ENCODE measurements around the gene MEGF11. TPM values are rescaled to one million over a fixed set of nuclear protein-coding genes. Genes with fewer than 3 reads are reported as not detected.

Gene MEGF11
- total and polyA plus RNA-seq, 8 donors: 0.05 to 0.92 (median 0.14) TPM; not detected in 4

DNA sequence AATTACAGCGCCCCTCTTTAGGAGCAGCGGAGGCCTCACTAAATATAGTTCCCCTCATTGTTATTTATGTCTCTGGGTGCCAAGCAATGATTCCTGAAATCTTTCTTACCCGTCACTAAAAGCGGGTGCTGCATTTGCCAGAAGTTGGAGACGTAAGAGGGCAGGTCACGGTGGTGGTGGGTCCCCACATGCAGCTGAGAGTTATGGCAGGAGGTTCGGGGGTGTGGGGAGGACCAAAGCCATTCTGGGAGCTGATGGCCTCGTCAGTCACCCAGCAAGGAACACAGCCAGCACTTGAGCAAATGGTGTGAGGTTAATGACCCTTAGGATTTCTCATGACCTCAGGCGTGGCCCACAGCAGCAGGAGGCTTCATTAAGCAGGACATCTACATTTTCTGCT lies 255.1 kb downstream of the MEGF11 start:
- H3K4me1 ChIP-seq: no peaks in the 10 kb centered on the region
- TF ChIP-seq, protein P1, sequence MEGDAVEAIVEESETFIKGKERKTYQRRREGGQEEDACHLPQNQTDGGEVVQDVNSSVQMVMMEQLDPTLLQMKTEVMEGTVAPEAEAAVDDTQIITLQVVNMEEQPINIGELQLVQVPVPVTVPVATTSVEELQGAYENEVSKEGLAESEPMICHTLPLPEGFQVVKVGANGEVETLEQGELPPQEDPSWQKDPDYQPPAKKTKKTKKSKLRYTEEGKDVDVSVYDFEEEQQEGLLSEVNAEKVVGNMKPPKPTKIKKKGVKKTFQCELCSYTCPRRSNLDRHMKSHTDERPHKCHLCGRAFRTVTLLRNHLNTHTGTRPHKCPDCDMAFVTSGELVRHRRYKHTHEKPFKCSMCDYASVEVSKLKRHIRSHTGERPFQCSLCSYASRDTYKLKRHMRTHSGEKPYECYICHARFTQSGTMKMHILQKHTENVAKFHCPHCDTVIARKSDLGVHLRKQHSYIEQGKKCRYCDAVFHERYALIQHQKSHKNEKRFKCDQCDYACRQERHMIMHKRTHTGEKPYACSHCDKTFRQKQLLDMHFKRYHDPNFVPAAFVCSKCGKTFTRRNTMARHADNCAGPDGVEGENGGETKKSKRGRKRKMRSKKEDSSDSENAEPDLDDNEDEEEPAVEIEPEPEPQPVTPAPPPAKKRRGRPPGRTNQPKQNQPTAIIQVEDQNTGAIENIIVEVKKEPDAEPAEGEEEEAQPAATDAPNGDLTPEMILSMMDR (IDR thresholded peaks at IDR 0.05): no peak
- TF ChIP-seq EP300 (IDR thresholded peaks at IDR 0.05): no peak
- TF ChIP-seq POLR2A (IDR thresholded peaks at IDR 0.05): no peak
- no peak for TF ChIP-seq POLR2AphosphoS5 (IDR thresholded peaks at IDR 0.05)
- WGBS, 5 donors: 56 to 67% (median 65%) methylated on average over 9 of the region's 9 CpGs

DNA sequence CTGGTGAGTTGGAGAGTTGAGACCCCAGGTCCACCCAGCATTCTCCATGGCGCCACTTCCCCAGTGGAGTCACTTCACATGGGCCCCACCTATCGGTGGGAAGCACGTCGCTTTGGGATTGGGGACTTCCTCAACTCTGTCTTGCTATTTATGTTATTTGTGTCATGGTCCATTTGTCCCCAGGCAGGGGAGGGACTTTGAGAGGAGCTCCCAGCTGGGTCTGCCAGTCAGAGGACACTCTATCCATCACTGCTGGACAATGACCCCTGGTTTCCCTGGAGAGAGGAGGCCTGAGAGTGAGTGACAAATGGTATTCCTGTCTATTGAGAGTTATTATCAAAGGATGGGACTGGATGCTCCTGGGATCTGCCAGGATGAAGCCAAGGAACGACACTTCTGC lies 256.6 kb downstream of the MEGF11 start:
- no peaks in the 10 kb centered on the region for H3K4me1 ChIP-seq
- intact Hi-C loops (cut with DNase I; ENCODE audit: low total_unique reads): no loop called here
- H3K27ac ChIP-seq: no peak overlapping the region
- no peak for DNase-seq
- no peak overlapping the region for H3K4me3 ChIP-seq
- WGBS, 5 donors: 39 to 77% (median 70%) methylated on average over 4 to 5 of the region's 5 CpGs
- TF ChIP-seq POLR2A (IDR thresholded peaks at IDR 0.05): no peak
- TF ChIP-seq, protein P1 (IDR thresholded peaks at IDR 0.05): no peak
- TF ChIP-seq EP300 (IDR thresholded peaks at IDR 0.05): no peak
- no peak for TF ChIP-seq POLR2AphosphoS5 (IDR thresholded peaks at IDR 0.05)
- no peaks in the 10 kb centered on the region for H3K9me3 ChIP-seq
- H3K27me3 ChIP-seq: peaks cover 0 to 76% (median 6%) of the 10 kb centered on the region in 3 donors
- no peaks in the 10 kb centered on the region for H3K36me3 ChIP-seq

More for the DNA sequence above, 255.1 kb downstream of the MEGF11 start:
- Histone ChIP-seq H3K27ac (no peak overlapping the region), H3K27me3 (peaks cover 0 to 68% (median 5%) of the 10 kb centered on the region in 3 donors), H3K36me3 (no peaks in the 10 kb centered on the region), H3K4me3 (no peak overlapping the region), H3K9me3 (no peaks in the 10 kb centered on the region)
- intact Hi-C loops (cut with DNase I; ENCODE audit: low total_unique reads): no loop called here
- no peak for DNase-seq

DNA sequence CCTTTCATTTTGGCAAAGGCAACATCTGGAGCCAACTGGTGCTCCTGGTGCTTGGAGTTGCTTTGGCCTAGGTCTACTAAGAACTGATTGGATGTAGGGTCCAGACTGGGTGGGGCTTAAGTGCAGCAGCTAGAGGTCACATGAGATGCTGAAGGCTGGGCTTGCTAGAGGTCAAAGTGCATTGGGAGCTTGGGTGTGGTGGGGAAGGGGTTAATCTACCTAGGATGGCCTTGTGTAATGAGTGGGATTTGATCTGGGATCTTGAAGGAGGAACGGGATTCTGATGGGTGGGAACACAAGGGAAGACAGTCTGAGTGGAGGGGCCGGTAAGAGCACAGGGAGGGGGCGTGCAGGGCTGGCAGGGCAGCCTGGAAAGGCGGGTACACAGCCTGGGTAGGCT lies 258.7 kb downstream of the MEGF11 start:
- intact Hi-C loops (cut with DNase I; ENCODE audit: low total_unique reads): no loop called here
- H3K4me3 ChIP-seq: no peak overlapping the region
- H3K36me3 ChIP-seq: no peaks in the 10 kb centered on the region
- 39 to 71% (median 67%) methylated on average over 2 to 4 of the region's 4 CpGs for WGBS, 5 donors
- no peak for TF ChIP-seq POLR2A (IDR thresholded peaks at IDR 0.05)
- TF ChIP-seq, protein P1 (IDR thresholded peaks at IDR 0.05): no peak
- no peak for TF ChIP-seq EP300 (IDR thresholded peaks at IDR 0.05)
- DNase-seq: no peak
- no peaks in the 10 kb centered on the region for H3K9me3 ChIP-seq
- peaks cover 0 to 73% (median 6%) of the 10 kb centered on the region in 3 donors for H3K27me3 ChIP-seq
- H3K4me1 ChIP-seq: no peaks in the 10 kb centered on the region
- H3K27ac ChIP-seq: no peak overlapping the region

DNA sequence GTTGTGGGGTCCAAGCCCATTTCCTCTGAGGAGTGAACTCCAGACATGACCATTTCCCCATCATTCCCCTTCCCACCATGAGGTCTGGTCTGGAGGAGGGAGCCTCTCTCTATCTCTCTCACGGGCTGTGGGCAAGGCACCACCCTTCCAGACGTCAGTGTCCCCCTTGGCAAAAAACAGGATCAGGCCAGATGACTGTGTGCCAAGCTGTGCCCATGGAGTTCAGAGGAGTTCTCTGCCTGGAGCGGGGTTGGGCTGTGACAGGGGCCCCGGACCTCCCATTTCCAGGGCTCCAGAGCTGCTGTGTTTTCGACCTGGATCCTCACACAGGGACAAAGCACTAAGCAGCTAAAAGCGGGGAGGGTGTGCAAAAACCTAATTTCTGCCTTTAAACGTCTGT lies 259.8 kb downstream of the MEGF11 start:
- intact Hi-C loops (cut with DNase I; ENCODE audit: low total_unique reads): no loop called here
- Histone ChIP-seq H3K4me1 (no peaks in the 10 kb centered on the region), H3K4me3 (no peak overlapping the region), H3K27me3 (peaks cover 0 to 83% (median 6%) of the 10 kb centered on the region in 3 donors), H3K27ac (no peak overlapping the region), H3K36me3 (no peaks in the 10 kb centered on the region), H3K9me3 (no peaks in the 10 kb centered on the region)
- WGBS, 5 donors: 56 to 71% (median 62%) methylated on average over 7 of the region's 7 CpGs
- TF ChIP-seq POLR2A (IDR thresholded peaks at IDR 0.05): no peak
- no peak for TF ChIP-seq POLR2AphosphoS5 (IDR thresholded peaks at IDR 0.05)
- TF ChIP-seq, protein P1 (IDR thresholded peaks at IDR 0.05): no peak
- TF ChIP-seq EP300 (IDR thresholded peaks at IDR 0.05): no peak
- no peak for DNase-seq
